Small intestine (tissue), 16 donors: ENCODE data around the gene KCP. TPM values are rescaled to one million over a fixed set of nuclear protein-coding genes. Genes with fewer than 3 reads are reported as not detected.

Experiments
- DNase-seq, 2 donors: peaks; one replicate each; pipeline versions ENCODE4 v3.0.0 to v3.0.0-alpha.2; 2013
- FAIRE-seq: peaks from 2 replicates; lab custom pipeline; 2012; peaks lifted over from hg19 to GRCh38; lab: Jason Lieb, UNC
- H3K27ac ChIP-seq, 3 donors: one replicate each; pipeline ENCODE4 v1.5.1; 2013; ENCODE audit warnings: low read length in 2 of 3, mild to moderate bottlenecking in 2 of 3, control low read depth in 1 of 3, inconsistent platforms in 1 of 3, low read depth in 1 of 3, moderate library complexity in 1 of 3
- H3K27me3 ChIP-seq, 3 donors: one replicate each; pipeline ENCODE4 v1.6.1; 2013; ENCODE audit warnings: low read length in 3 of 3, inconsistent platforms in 1 of 3; ENCODE audit not compliant: control insufficient read depth in 3 of 3, insufficient read depth in 3 of 3
- H3K36me3 ChIP-seq, 3 donors: one replicate each; pipeline ENCODE4 v1.6.1; 2013; ENCODE audit warnings: low read length in 3 of 3, inconsistent platforms in 1 of 3, low read depth in 1 of 3, mild to moderate bottlenecking in 1 of 3, moderate library complexity in 1 of 3; ENCODE audit not compliant: control insufficient read depth in 3 of 3, insufficient read depth in 2 of 3
- H3K4me1 ChIP-seq, 3 donors: one replicate each; pipeline ENCODE4 v1.6.1; 2013; ENCODE audit warnings: low read length in 2 of 3, inconsistent platforms in 1 of 3, low read depth in 1 of 3, mild to moderate bottlenecking in 1 of 3, moderate library complexity in 1 of 3; ENCODE audit not compliant: control insufficient read depth in 3 of 3, insufficient read depth in 2 of 3
- H3K4me3 ChIP-seq, 3 donors: one replicate each; pipeline ENCODE4 v1.5.1; 2013; ENCODE audit warnings: low read length in 3 of 3, control low read depth in 1 of 3, inconsistent platforms in 1 of 3, low read depth in 1 of 3, mild to moderate bottlenecking in 1 of 3, moderate library complexity in 1 of 3
- H3K9me3 ChIP-seq, 2 donors: one replicate each; pipeline ENCODE4 v1.6.1; 2013; ENCODE audit warnings: low read depth in 1 of 2, low read length in 1 of 2; ENCODE audit not compliant: control insufficient read depth in 2 of 2, insufficient read depth in 1 of 2
- WGBS, 3 donors: extraction: QIAGEN DNeasy Blood & Tissue Kit; methylation state at CpG; one replicate each; pipeline ENCODE4 v1.1.7; 2013; 5-methylcytosine and 5-hydroxymethylcytosine counted together
- long read RNA-seq, 10 donors: transcript quantifications; one replicate each; lab custom pipeline, GENCODE V29; 2026
- polyA plus RNA-seq, 4 donors: library from polyadenylated mRNA; stranded (reverse) in 3 of 4; unstranded in 1 of 4; fragments of 200-250 nt in 3 of 4; fragments of 120-200 nt in 1 of 4; gene quantifications; one replicate each; pipeline versions ENCODE4 v1.2.1 to v1.2.3, GENCODE V29; 2013
- donor health status: healthy with polysubstance abuse.
- donor health status: control.
- donor health status: control.
- donor health status: Bipolar disorder and iron deficiency.
- donor health status: healthy.

KCP gene
- 1 to 10 TPM in 3 of 4 donors, under 1 TPM in 1; 0.52 to 5.1 (median 1.9) TPM for polyA plus RNA-seq
- long read RNA-seq, donor 1: 0 reads
- long read RNA-seq, donor 2: 0 reads
- long read RNA-seq, donor 3: 0 reads
- long read RNA-seq, donor 4: 0 reads
- long read RNA-seq, donor 5: 0 reads
- long read RNA-seq, donor 6: 0 reads
- long read RNA-seq, donor 7: 0 reads
- long read RNA-seq, donor 8: 0 reads
- long read RNA-seq, donor 9: 0 reads
- long read RNA-seq, donor 10: 0 reads

- no peak for FAIRE-seq
- peaks cover 4 to 53% (median 18%) of the 10 kb centered on the region in 3 donors for H3K27me3 ChIP-seq
- no peaks in the 10 kb centered on the region for H3K36me3 ChIP-seq
- H3K27ac ChIP-seq: no peak within 1 kb of the TSS
- 27 to 38% (median 29%) methylated on average over 5 to 34 of the region's 34 CpGs for WGBS, 3 donors
- peak within 1 kb of the TSS in 1 of 3 donors; percentile 35 for H3K4me3 ChIP-seq
- peaks cover 0 to 18% (median 2%) of the 10 kb centered on the region in 3 donors for H3K4me1 ChIP-seq
- no peaks in the 10 kb centered on the region for H3K9me3 ChIP-seq
- no peak for DNase-seq
These were observed at the start of gene KCP for GRCh38 chr7:128910569-128910945. Gene KCP, minus strand, starts transcription at chr7:128910709. Its CDS starts 33 bp downstream, at chr7:128910676.

GRCh38 chr7:128959296-128959695 lies 48.8 kb upstream of the KCP start:
- WGBS, 3 donors: 90 to 94% (median 91%) methylated on average over 4 of the region's 4 CpGs
- no peak overlapping the region for H3K27ac ChIP-seq
- H3K9me3 ChIP-seq: no peaks in the 10 kb centered on the region
- FAIRE-seq: no peak
- H3K36me3 ChIP-seq: peaks cover 15 to 30% (median 16%) of the 10 kb centered on the region in 3 donors
- no peak overlapping the region for H3K4me3 ChIP-seq
- H3K4me1 ChIP-seq: no peaks in the 10 kb centered on the region
- no peak for DNase-seq
- H3K27me3 ChIP-seq: no peaks in the 10 kb centered on the region

GRCh38 chr7:128955981-128956380 lies 45.5 kb upstream of the KCP start:
- peaks cover 11 to 39% (median 14%) of the 10 kb centered on the region in 3 donors for H3K36me3 ChIP-seq
- H3K27me3 ChIP-seq: no peaks in the 10 kb centered on the region
- no peaks in the 10 kb centered on the region for H3K4me1 ChIP-seq
- FAIRE-seq: no peak
- H3K27ac ChIP-seq: no peak overlapping the region
- no peaks in the 10 kb centered on the region for H3K9me3 ChIP-seq
- no peak overlapping the region for H3K4me3 ChIP-seq
- no peak for DNase-seq

GRCh38 chr7:128954830-128955802 lies 44.6 kb upstream of the KCP start:
- WGBS, 3 donors: 69 to 84% (median 79%) methylated on average over 15 of the region's 15 CpGs
- DNase-seq: no peak

GRCh38 chr7:128954150-128954549 lies 43.6 kb upstream of the KCP start:
- no peak for FAIRE-seq
- 82 to 92% (median 91%) methylated on average over 2 of the region's 2 CpGs for WGBS, 3 donors

More at GRCh38 chr7:128954830-128955802, 44.6 kb upstream of the KCP start:
- H3K27ac ChIP-seq: peak overlapping the region in 1 of 3 donors; percentile 52
- no peaks in the 10 kb centered on the region for H3K27me3 ChIP-seq
- no peaks in the 10 kb centered on the region for H3K4me1 ChIP-seq
- peaks cover 11 to 42% (median 14%) of the 10 kb centered on the region in 3 donors for H3K36me3 ChIP-seq
- no peaks in the 10 kb centered on the region for H3K9me3 ChIP-seq
- FAIRE-seq: no peak
- H3K4me3 ChIP-seq: no peak overlapping the region

GRCh38 chr7:128951296-128951695 lies 40.8 kb upstream of the KCP start:
- FAIRE-seq (no peak), DNase-seq (no peak)
- Histone ChIP-seq H3K4me1 (no peaks in the 10 kb centered on the region), H3K4me3 (no peak overlapping the region), H3K27ac (no peak overlapping the region), H3K36me3 (peaks cover 4 to 48% (median 8%) of the 10 kb centered on the region in 3 donors), H3K9me3 (no peaks in the 10 kb centered on the region), H3K27me3 (no peaks in the 10 kb centered on the region)
- WGBS, 3 donors: 73 to 94% (median 92%) methylated on average over 5 of the region's 5 CpGs

More at GRCh38 chr7:128954150-128954549, 43.6 kb upstream of the KCP start:
- Histone ChIP-seq H3K27ac (no peak overlapping the region), H3K9me3 (no peaks in the 10 kb centered on the region), H3K4me1 (no peaks in the 10 kb centered on the region), H3K36me3 (peaks cover 11 to 39% (median 14%) of the 10 kb centered on the region in 3 donors), H3K27me3 (no peaks in the 10 kb centered on the region), H3K4me3 (no peak overlapping the region)
- DNase-seq: no peak

GRCh38 chr7:128948976-128949760 lies 38.7 kb upstream of the KCP start:
- Histone ChIP-seq H3K4me3 (no peak overlapping the region), H3K9me3 (no peaks in the 10 kb centered on the region), H3K4me1 (no peaks in the 10 kb centered on the region), H3K27ac (no peak overlapping the region), H3K27me3 (no peaks in the 10 kb centered on the region), H3K36me3 (peaks cover 0 to 43% (median 3%) of the 10 kb centered on the region in 3 donors)
- no peak for FAIRE-seq
- WGBS, 3 donors: 94 to 95% (median 94%) methylated on average over 4 of the region's 4 CpGs
- no peak for DNase-seq
